NT2/D1 (cell line): Measurements from ENCODE around the gene ZNF329.

ENCODE experiments used
- SUZ12 ChIP-seq: IDR thresholded peaks from 2 replicates; pipeline ENCODE4 v1.6.1; 2011; ENCODE audit not compliant: insufficient read length, insufficient read depth; ENCODE audit errors: extremely low read depth
- YY1 ChIP-seq: IDR thresholded peaks from 2 replicates; pipeline ENCODE4 v1.6.1; 2011; ENCODE audit not compliant: insufficient read length, insufficient read depth
- ZNF274 ChIP-seq: IDR thresholded peaks from 2 replicates; pipeline ENCODE4 v1.6.1; 2011; ENCODE audit warnings: mild to moderate bottlenecking, low read depth, low read length

- no peak for TF ChIP-seq SUZ12
- no peak for TF ChIP-seq ZNF274
- TF ChIP-seq YY1 = no peak
Measured at GRCh38 chr19:58157045-58157728, 6.6 kb upstream of the ZNF329 start.
